Osteocyte (in vitro differentiated cells): Measurements from ENCODE around the gene RPUSD4. TPM values are rescaled to one million over a fixed set of nuclear protein-coding genes. Genes with fewer than 3 reads are reported as not detected.

Source experiments
- DNase-seq: peaks from one replicate; pipeline ENCODE4 v3.0.0; 2021; ENCODE audit warnings: mixed read lengths; ENCODE audit not compliant: unreplicated experiment; ENCODE audit errors: extremely low spot score
- H3K27ac Mint-ChIP-seq: one replicate; pipeline ENCODE4 v1.8.0; 2021; ENCODE audit warnings: mild to moderate bottlenecking, mixed read lengths; ENCODE audit not compliant: unreplicated experiment
- H3K27me3 Mint-ChIP-seq: one replicate; pipeline ENCODE4 v1.8.0; 2021; ENCODE audit warnings: mixed read lengths; ENCODE audit not compliant: unreplicated experiment
- H3K36me3 Mint-ChIP-seq: one replicate; pipeline ENCODE4 v1.8.0; 2021; ENCODE audit warnings: mixed read lengths; ENCODE audit not compliant: unreplicated experiment
- H3K4me1 Mint-ChIP-seq: one replicate; pipeline ENCODE4 v1.8.0; 2021; ENCODE audit warnings: mixed read lengths; ENCODE audit not compliant: unreplicated experiment
- H3K4me3 Mint-ChIP-seq: one replicate; pipeline ENCODE4 v1.8.0; 2021; ENCODE audit warnings: mild to moderate bottlenecking, moderate library complexity, mixed read lengths; ENCODE audit not compliant: unreplicated experiment
- H3K9me3 Mint-ChIP-seq: one replicate; pipeline ENCODE4 v1.8.0; 2021; ENCODE audit warnings: mixed read lengths; ENCODE audit not compliant: unreplicated experiment
- CTCF ChIP-seq: fragments of 200-600 bp; sonication (generic); IDR thresholded peaks from 2 replicates; pipeline ENCODE4 v1.5.0; 2021; ENCODE audit warnings: antibody characterized with exemption, mild to moderate bottlenecking, moderate library complexity
- total RNA-seq: library from RNA; stranded (reverse); gene quantifications from 2 replicates; pipeline ENCODE4 v1.2.1, GENCODE V29; 2021

RPUSD4 gene
- total RNA-seq, 1 donor from 2014 or later = 27.1 TPM

- H3K9me3 Mint-ChIP-seq = no peaks in the 10 kb centered on the region
- no peaks in the 10 kb centered on the region for H3K27me3 Mint-ChIP-seq
- H3K27ac Mint-ChIP-seq = no peak overlapping the region
- H3K4me1 Mint-ChIP-seq = no peaks in the 10 kb centered on the region
- TF ChIP-seq CTCF = no peak
- DNase-seq = no peak
- peaks cover 32% of the 10 kb centered on the region for H3K36me3 Mint-ChIP-seq
- no peak overlapping the region for H3K4me3 Mint-ChIP-seq
Measured at GRCh38 chr11:126193038-126193478, 18.4 kb downstream of the RPUSD4 start.

- no peaks in the 10 kb centered on the region for H3K4me1 Mint-ChIP-seq
- H3K27me3 Mint-ChIP-seq = no peaks in the 10 kb centered on the region
- no peak overlapping the region for H3K27ac Mint-ChIP-seq
- TF ChIP-seq CTCF = no peak
- DNase-seq = no peak
- H3K36me3 Mint-ChIP-seq = peaks cover 25% of the 10 kb centered on the region
- H3K9me3 Mint-ChIP-seq = no peaks in the 10 kb centered on the region
- H3K4me3 Mint-ChIP-seq = no peak overlapping the region
Measured at GRCh38 chr11:126192361-126192760, 19.1 kb downstream of the RPUSD4 start.

GRCh38 chr11:126191379-126192073 is 19.9 kb downstream of the RPUSD4 start:
- Mint-ChIP-seq H3K27me3 (no peaks in the 10 kb centered on the region), H3K36me3 (peaks cover 17% of the 10 kb centered on the region), H3K9me3 (no peaks in the 10 kb centered on the region), H3K27ac (no peak overlapping the region), H3K4me1 (no peaks in the 10 kb centered on the region), H3K4me3 (no peak overlapping the region)
- no peak for TF ChIP-seq CTCF
- DNase-seq = no peak

GRCh38 chr11:126190792-126191191 is 20.7 kb downstream of the RPUSD4 start:
- no peaks in the 10 kb centered on the region for H3K27me3 Mint-ChIP-seq
- no peak overlapping the region for H3K27ac Mint-ChIP-seq
- no peaks in the 10 kb centered on the region for H3K4me1 Mint-ChIP-seq
- no peak overlapping the region for H3K4me3 Mint-ChIP-seq
- no peak for TF ChIP-seq CTCF
- peaks cover 11% of the 10 kb centered on the region for H3K36me3 Mint-ChIP-seq
- H3K9me3 Mint-ChIP-seq = no peaks in the 10 kb centered on the region
- no peak for DNase-seq

- no peak for DNase-seq
- H3K27ac Mint-ChIP-seq = no peak overlapping the region
- no peaks in the 10 kb centered on the region for H3K9me3 Mint-ChIP-seq
- no peak for TF ChIP-seq CTCF
- no peaks in the 10 kb centered on the region for H3K4me1 Mint-ChIP-seq
- no peak overlapping the region for H3K4me3 Mint-ChIP-seq
- H3K27me3 Mint-ChIP-seq = no peaks in the 10 kb centered on the region
- peaks cover 10% of the 10 kb centered on the region for H3K36me3 Mint-ChIP-seq
Measured at GRCh38 chr11:126189109-126189929, 22.1 kb downstream of the RPUSD4 start.
